Keratinocyte (primary cell): ENCODE measurements around the gene PITPNM3. TPM values are rescaled to one million over a fixed set of nuclear protein-coding genes. Genes with fewer than 3 reads are reported as not detected.

ENCODE experiments used
- DNase-seq: peaks from one replicate; pipeline ENCODE4 v3.0.0-alpha.2; 2011; ENCODE audit warnings: low read depth, missing footprints, low spot score
- FAIRE-seq: peaks from 2 replicates; lab custom pipeline; 2011; peaks lifted over from hg19 to GRCh38; lab: Jason Lieb, UNC
- H2AFZ ChIP-seq: 2 replicates; pipeline ENCODE4 v1.6.0; 2012; ENCODE audit warnings: low read length, control low read depth, inconsistent platforms; ENCODE audit not compliant: control insufficient read depth
- H3K27ac ChIP-seq: 2 replicates; pipeline ENCODE4 v1.5.1; 2011; ENCODE audit warnings: low read length; ENCODE audit not compliant: control insufficient read depth, insufficient read depth
- H3K27me3 ChIP-seq: 3 replicates; pipeline ENCODE4 v1.6.0; 2011; ENCODE audit warnings: low read length; ENCODE audit not compliant: control insufficient read depth, insufficient read depth; ENCODE audit errors: extremely low read depth
- H3K36me3 ChIP-seq, 2 experiments: 2 replicates in 1 of 2; 3 replicates in 1 of 2; pipeline ENCODE4 v1.5.1; 2011; ENCODE audit warnings: low read length in 2 of 2, mild to moderate bottlenecking in 1 of 2; ENCODE audit not compliant: control insufficient read depth in 2 of 2, insufficient read depth in 2 of 2; ENCODE audit errors: extremely low read depth in 1 of 2
- H3K4me1 ChIP-seq: 3 replicates; pipeline ENCODE4 v1.5.1; 2011; ENCODE audit warnings: low read length; ENCODE audit not compliant: control insufficient read depth, insufficient read depth; ENCODE audit errors: extremely low read depth
- H3K4me2 ChIP-seq: 3 replicates; pipeline ENCODE4 v1.6.0; 2011; ENCODE audit warnings: low read depth, low read length; ENCODE audit not compliant: control insufficient read depth, insufficient read depth; ENCODE audit errors: extremely low read depth
- H3K4me3 ChIP-seq, 3 experiments: fragments of 200-600 bp in 1 of 3; sonication (generic) in 1 of 3; 2 replicates in 2 of 3; 3 replicates in 1 of 3; pipeline ENCODE4 v1.5.1; 2011 to 2016; ENCODE audit warnings: low read length in 3 of 3, mild to moderate bottlenecking in 3 of 3, control low read depth in 2 of 3, inconsistent platforms in 1 of 3, low read depth in 1 of 3, mixed read lengths in 1 of 3, mixed run types in 1 of 3, moderate library complexity in 1 of 3; ENCODE audit not compliant: control insufficient read depth in 2 of 3, insufficient read depth in 2 of 3; ENCODE audit errors: extremely low read depth in 1 of 3
- H3K79me2 ChIP-seq: 2 replicates; pipeline ENCODE4 v1.6.0; 2012; ENCODE audit warnings: low read length; ENCODE audit not compliant: control insufficient read depth, insufficient read depth
- H3K9ac ChIP-seq: 3 replicates; pipeline ENCODE4 v1.6.0; 2011; ENCODE audit warnings: low read length; ENCODE audit not compliant: control insufficient read depth, insufficient read depth; ENCODE audit errors: extremely low read depth
- H3K9me1 ChIP-seq: 3 replicates; pipeline ENCODE4 v1.6.0; 2011; ENCODE audit warnings: low read length; ENCODE audit not compliant: control insufficient read depth, insufficient read depth; ENCODE audit errors: extremely low read depth
- H3K9me3 ChIP-seq: 2 replicates; pipeline ENCODE4 v1.5.1; 2012; ENCODE audit warnings: low read depth, low read length; ENCODE audit not compliant: control insufficient read depth
- H4K20me1 ChIP-seq: 3 replicates; pipeline ENCODE4 v1.6.0; 2011; ENCODE audit warnings: low read length; ENCODE audit not compliant: control insufficient read depth, insufficient read depth; ENCODE audit errors: extremely low read depth
- EZH2 ChIP-seq: IDR thresholded peaks from one replicate; pipeline ENCODE4 v1.6.1; 2012; ENCODE audit warnings: inconsistent platforms, mild to moderate bottlenecking, low read length, moderate library complexity
- dilution Hi-C: fragments of 300-500 bp; cut with MboI; formaldehyde crosslinking; loops from one replicate; pipeline ENCODE4 v1.7.0; 2020; ENCODE audit warnings: low sequenced_read_pairs; ENCODE audit not compliant: extremely low pct_ligation_motif_present
- polyA plus RNA-seq, 5 experiments: library from polyadenylated mRNA; depleted of rRNA in 3 of 5; stranded (reverse) in 3 of 5; stranded (forward) in 1 of 5; unstranded in 1 of 5; fragments of >200 nt; gene quantifications; 1 replicate in 1 of 5; 2 replicates in 3 of 5; 3 replicates in 1 of 5; pipeline versions ENCODE4 v1.2.1 to v1.2.3, GENCODE V29; 2011 to 2012; ENCODE audit warnings: missing spikeins in 2 of 5, low read depth in 1 of 5, low replicate concordance in 1 of 5
- TF ChIP-seq, protein P1 (sequence below), 3 experiments: IDR thresholded peaks in 1 of 3; conservative IDR thresholded peaks in 1 of 3; optimal IDR thresholded peaks in 1 of 3; 2 replicates in 2 of 3; 3 replicates in 1 of 3; pipeline versions ENCODE3 to v1.5.1; 2011; ENCODE audit warnings: low read length in 3 of 3, mild to moderate bottlenecking in 3 of 3, moderate library complexity in 2 of 3, control low read depth in 1 of 3, inconsistent platforms in 1 of 3; ENCODE audit not compliant: insufficient read depth in 2 of 3; ENCODE audit errors: extremely low read depth in 1 of 3

The PITPNM3 gene
- polyA plus RNA-seq, 1 donor (not counting 4 experiments of a cell fraction or from before 2014, with no cell fraction given), result 7.7 TPM

DNA sequence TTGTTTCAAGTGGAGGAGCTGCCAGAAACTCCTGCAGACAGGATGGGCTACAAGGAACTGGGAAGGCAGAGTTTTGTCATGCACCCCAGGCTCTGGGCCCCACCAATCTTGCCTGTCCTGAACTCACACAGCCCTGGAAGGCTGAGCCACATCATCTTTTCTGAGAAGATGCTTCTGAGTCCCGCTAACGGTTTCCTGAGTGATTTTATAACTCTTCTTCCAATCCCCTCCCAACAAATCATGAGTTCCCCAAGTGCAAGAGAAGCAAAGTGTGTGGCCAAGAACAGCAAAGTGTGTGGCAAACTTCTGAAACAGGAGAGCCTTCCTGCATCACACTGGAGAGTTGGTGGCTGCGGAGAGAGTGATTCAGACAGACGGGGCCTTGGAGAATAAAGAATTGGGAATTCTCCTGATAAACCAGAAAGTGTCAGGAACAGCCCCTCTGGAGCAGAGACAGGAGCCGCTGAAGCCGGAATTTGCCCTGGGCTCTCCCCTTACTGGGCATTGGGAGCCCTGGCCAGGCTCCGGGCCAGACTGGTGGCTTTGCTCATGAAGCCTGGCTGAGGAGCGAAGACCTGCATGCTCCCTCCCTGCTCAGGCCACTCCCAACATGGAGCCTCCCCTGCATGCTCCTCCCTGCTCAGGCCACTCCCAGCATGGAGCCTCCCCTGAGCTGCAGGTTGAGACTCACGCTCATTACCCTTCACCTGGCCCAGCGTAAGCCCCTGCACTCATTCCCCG lies 47.2 kb downstream of the PITPNM3 start:
- Histone ChIP-seq H4K20me1 (no peaks in the 10 kb centered on the region), H3K9ac (no peak overlapping the region), H3K27ac (no peak overlapping the region), H3K27me3 (no peaks in the 10 kb centered on the region), H2AFZ (no peak overlapping the region), H3K4me3 (no peak overlapping the region), H3K4me2 (peak overlapping the region; percentile 63), H3K79me2 (no peaks in the 10 kb centered on the region), H3K9me1 (peaks cover 2% of the 10 kb centered on the region), H3K9me3 (no peaks in the 10 kb centered on the region), H3K4me1 (peaks cover 40% of the 10 kb centered on the region), H3K36me3 (no peaks in the 10 kb centered on the region)
- DNase-seq (no peak), FAIRE-seq (no peak)
- TF ChIP-seq, protein P1, sequence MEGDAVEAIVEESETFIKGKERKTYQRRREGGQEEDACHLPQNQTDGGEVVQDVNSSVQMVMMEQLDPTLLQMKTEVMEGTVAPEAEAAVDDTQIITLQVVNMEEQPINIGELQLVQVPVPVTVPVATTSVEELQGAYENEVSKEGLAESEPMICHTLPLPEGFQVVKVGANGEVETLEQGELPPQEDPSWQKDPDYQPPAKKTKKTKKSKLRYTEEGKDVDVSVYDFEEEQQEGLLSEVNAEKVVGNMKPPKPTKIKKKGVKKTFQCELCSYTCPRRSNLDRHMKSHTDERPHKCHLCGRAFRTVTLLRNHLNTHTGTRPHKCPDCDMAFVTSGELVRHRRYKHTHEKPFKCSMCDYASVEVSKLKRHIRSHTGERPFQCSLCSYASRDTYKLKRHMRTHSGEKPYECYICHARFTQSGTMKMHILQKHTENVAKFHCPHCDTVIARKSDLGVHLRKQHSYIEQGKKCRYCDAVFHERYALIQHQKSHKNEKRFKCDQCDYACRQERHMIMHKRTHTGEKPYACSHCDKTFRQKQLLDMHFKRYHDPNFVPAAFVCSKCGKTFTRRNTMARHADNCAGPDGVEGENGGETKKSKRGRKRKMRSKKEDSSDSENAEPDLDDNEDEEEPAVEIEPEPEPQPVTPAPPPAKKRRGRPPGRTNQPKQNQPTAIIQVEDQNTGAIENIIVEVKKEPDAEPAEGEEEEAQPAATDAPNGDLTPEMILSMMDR (optimal IDR thresholded peaks at IDR 0.05 in 1 of 3, IDR thresholded peaks at IDR 0.05 in 1 of 3, conservative IDR thresholded peaks at IDR 0.05 in 1 of 3; ENCODE audit: extremely low read depth in 1 of 3, insufficient read depth in 2 of 3, low read length in 3 of 3), result no peak
- no peak for TF ChIP-seq EZH2
- dilution Hi-C loops, result no loop called here

DNA sequence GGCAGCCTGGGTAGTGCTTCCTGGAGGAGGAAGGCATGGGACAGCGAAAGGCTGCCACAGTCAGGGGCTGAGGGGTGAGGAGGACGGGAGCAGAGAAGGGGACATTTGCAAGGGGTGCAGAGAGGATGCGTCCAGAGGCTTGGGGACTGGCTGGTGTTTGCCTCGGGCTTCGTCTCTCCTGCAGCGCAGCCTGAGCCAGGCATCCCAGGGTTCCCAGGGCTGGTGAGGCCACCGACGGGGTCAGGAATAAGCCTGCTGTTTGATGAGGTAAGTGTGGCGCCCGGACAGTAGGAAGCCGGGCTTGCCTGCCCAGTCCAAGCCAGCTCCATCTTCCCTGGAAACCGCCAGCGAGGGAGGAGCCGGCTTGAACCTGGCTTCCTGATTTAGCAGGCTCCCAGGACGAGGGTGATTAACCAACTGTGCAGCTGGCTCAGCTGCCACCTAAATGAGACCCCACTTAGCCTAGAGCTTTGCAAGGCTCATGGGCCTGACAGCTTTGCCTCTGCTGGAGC lies 47.8 kb downstream of the PITPNM3 start:
- no peak for DNase-seq
- FAIRE-seq, result peak; percentile 29
- H3K4me2 ChIP-seq, result peak overlapping the region; percentile 63
- no peaks in the 10 kb centered on the region for H4K20me1 ChIP-seq
- H3K4me3 ChIP-seq, result no peak overlapping the region
- no peak overlapping the region for H3K9ac ChIP-seq
- H3K36me3 ChIP-seq, result no peaks in the 10 kb centered on the region
- no peak overlapping the region for H3K27ac ChIP-seq
- dilution Hi-C loops, result no loop called here
- TF ChIP-seq, protein P1 (optimal IDR thresholded peaks at IDR 0.05 in 1 of 3, IDR thresholded peaks at IDR 0.05 in 1 of 3, conservative IDR thresholded peaks at IDR 0.05 in 1 of 3; ENCODE audit: extremely low read depth in 1 of 3, insufficient read depth in 2 of 3, low read length in 3 of 3), result no peak
- TF ChIP-seq EZH2, result no peak
- H3K79me2 ChIP-seq, result no peaks in the 10 kb centered on the region
- H2AFZ ChIP-seq, result no peak overlapping the region
- no peaks in the 10 kb centered on the region for H3K27me3 ChIP-seq
- peaks cover 40% of the 10 kb centered on the region for H3K4me1 ChIP-seq
- H3K9me3 ChIP-seq, result no peaks in the 10 kb centered on the region
- peaks cover 2% of the 10 kb centered on the region for H3K9me1 ChIP-seq
